ENCODE measurements around the gene GRIK1. TPM values are rescaled to one million over a fixed set of nuclear protein-coding genes. Genes with fewer than 3 reads are reported as not detected.

Gene GRIK1
- total RNA-seq, 1 donor from 2014 or later: not detected

DNA sequence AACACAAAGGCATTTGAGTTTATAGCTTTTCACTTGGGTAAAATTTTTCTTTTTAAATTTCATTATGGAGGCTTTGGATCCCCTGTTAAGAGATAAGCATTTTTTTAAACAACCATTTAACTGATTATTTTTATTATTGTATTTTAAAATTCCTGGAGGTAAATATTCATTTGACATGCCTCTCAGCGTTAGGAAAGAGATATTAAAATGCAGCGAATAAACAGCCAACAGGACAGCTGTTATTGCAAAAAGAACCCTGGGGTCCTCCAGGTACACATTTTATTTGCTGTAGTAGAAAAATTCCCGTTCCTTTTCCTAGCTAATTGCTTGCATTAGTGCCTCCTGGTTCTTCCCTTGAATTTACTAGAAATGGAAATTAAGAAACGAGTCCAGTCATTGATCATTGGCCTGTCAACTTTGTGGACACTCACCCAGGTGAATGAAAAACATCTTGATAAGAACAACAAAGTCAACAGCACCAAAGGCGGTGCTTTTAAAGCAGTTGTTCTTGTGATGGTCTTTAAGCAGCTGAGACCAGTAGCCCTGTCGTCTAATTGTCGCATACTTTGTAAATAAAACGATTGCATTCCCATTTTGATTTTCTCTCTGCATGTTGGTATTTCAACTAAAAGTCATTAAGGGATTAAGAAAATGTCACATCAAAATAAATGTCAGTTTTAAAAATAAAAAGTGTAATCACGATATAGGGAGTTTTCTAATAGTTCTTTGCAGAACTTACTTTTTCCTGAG, 282.4 kb downstream of the GRIK1 start:
- TF ChIP-seq, protein P1, sequence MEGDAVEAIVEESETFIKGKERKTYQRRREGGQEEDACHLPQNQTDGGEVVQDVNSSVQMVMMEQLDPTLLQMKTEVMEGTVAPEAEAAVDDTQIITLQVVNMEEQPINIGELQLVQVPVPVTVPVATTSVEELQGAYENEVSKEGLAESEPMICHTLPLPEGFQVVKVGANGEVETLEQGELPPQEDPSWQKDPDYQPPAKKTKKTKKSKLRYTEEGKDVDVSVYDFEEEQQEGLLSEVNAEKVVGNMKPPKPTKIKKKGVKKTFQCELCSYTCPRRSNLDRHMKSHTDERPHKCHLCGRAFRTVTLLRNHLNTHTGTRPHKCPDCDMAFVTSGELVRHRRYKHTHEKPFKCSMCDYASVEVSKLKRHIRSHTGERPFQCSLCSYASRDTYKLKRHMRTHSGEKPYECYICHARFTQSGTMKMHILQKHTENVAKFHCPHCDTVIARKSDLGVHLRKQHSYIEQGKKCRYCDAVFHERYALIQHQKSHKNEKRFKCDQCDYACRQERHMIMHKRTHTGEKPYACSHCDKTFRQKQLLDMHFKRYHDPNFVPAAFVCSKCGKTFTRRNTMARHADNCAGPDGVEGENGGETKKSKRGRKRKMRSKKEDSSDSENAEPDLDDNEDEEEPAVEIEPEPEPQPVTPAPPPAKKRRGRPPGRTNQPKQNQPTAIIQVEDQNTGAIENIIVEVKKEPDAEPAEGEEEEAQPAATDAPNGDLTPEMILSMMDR (conservative IDR thresholded peaks at IDR 0.05; ENCODE audit: low read depth, low read length): no peak
- DNase-seq (ENCODE audit: low read depth): no peak
- H3K4me3 ChIP-seq (ENCODE audit: low read depth, low read length): no peak overlapping the region

DNA sequence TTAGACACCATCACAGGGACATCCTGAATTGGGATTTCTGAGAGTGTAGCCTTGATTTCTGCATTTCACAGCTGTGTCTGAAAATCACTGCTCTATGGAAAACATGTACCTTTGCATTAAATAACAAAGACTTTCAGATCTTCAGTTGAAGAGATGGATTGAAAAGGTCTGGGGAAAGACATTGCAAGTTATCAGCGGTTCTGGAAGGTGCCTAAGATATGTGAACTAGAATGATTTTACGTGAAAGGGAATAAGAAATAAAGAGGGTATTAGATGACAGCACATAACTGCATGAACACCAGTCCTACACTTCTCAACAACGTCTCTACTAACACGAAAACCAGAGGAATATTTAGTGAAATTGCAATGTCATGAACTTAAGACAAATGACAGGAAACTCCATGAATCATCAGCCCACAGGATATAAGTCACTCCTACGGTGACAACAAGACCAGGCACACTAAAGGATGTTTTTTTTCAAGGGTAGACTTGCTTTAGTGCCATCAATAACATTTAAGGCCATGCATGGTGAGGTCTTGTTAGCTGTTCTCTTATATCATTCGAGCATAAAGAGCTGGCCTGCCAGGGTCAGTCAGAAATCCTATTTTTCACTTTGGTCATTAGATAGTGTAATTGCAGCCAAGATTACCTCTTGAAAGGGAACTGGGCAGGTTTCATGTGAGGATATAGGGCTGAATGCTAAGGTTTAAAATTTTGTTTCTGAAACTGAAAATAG, 283.1 kb downstream of the GRIK1 start:
- no peak overlapping the region for H3K4me3 ChIP-seq (ENCODE audit: low read depth, low read length)
- TF ChIP-seq, protein P1 (conservative IDR thresholded peaks at IDR 0.05; ENCODE audit: low read depth, low read length): no peak
- DNase-seq (ENCODE audit: low read depth): peak; percentile 35

DNA sequence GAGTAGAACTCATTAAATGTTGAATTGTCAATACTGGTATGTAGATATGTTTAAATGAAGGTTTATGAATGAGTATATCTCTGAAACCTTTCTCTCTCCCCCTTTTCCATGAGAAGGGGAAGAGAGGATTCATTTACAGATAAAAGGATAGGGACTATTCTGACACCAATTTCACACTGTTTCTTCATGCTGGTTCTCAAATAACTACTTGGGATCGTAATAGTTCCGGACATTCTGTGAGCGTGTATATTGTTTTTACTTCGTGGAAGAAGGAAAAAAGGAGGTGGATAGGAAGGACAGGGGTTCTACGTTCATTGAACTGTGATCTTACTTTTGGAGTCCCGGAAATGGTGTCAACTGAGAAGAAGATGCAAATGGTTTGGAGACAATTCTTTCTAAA, 284.2 kb downstream of the GRIK1 start:
- H3K4me3 ChIP-seq (ENCODE audit: low read depth, low read length): no peak overlapping the region
- TF ChIP-seq, protein P1 (conservative IDR thresholded peaks at IDR 0.05; ENCODE audit: low read depth, low read length): no peak
- DNase-seq (ENCODE audit: low read depth): no peak

DNA sequence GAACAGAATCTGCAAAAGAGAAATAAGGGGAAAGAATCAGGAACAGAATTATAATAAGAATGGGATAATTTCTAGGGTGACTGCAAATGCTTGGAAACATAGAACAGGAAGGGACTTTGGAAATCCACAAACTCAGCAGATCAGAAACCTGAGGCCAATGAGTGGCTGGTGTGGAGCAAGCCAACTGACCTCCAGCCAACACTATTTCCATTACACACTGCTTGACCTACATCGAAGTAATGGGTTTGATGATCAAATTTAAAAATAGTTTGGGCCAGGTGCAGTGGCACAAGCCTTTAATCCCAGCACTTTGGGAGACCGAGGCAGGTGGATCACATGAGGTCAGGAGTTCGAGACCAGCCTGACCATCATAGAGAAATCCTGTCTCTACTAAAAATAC, 284.9 kb downstream of the GRIK1 start:
- DNase-seq (ENCODE audit: low read depth): no peak
- H3K4me3 ChIP-seq (ENCODE audit: low read depth, low read length): no peak overlapping the region
- TF ChIP-seq, protein P1 (conservative IDR thresholded peaks at IDR 0.05; ENCODE audit: low read depth, low read length): no peak

DNA sequence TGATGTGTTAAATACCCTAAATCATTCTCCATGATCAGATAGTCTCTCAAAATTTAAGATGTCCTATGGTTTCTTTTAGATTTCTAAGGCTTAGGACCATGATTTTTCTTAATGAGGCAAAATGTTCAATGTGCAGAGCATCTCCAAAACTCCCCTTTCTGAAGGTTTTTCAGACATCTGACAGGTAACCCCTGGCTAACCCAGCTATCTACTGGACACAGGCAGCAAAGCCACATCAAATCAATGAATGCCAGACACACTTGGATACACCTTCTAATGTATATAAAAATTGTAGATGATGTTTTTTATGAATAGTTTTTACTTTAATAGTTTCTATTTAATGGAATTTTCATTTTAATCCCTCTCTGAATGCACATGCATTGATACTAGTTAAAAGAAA, 285.6 kb downstream of the GRIK1 start:
- TF ChIP-seq, protein P1 (conservative IDR thresholded peaks at IDR 0.05; ENCODE audit: low read depth, low read length): no peak
- no peak for DNase-seq (ENCODE audit: low read depth)
- H3K4me3 ChIP-seq (ENCODE audit: low read depth, low read length): no peak overlapping the region

DNA sequence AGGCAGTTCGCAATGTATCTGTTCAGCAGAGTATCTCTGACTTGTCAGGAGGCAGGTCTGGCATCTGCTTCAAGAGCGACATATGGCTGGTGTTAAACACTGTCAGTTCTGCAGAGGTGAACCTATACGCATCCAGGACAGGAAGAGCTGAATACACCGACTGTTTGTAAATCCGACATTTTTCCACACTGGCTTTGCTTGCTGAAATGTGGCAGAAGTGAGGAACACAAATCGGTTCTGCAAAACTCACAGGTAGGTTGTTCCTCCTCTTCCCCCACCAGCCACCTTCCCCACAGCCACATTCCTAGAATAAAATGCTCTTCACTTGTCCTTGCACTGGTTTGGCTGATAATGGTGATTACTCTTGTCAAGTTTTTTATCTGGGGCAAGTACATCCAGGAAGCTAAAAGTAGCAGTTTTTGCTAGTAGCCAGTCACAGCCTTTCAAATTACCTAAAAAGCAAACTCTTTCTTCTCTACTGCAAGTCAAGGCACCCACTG, 289.2 kb downstream of the GRIK1 start:
- no peak overlapping the region for H3K4me3 ChIP-seq (ENCODE audit: low read depth, low read length)
- no peak for DNase-seq (ENCODE audit: low read depth)
- TF ChIP-seq, protein P1 (conservative IDR thresholded peaks at IDR 0.05; ENCODE audit: low read depth, low read length): no peak

Data from epithelial cell of proximal tubule (primary cell).